Right hindlimb (tissue), 1 donor: ENCODE results near the gene TMEM11.

Experiments
- DNase-seq: peaks from one replicate; pipeline ENCODE4 v3.0.0-alpha.2; 2018

The TMEM11 gene

GRCh38 chr17:21152731-21153130, 61.2 kb downstream of the TMEM11 start:
- DNase-seq, result no peak

- no peak for DNase-seq
Measured at GRCh38 chr17:21149621-21150020, 64.3 kb downstream of the TMEM11 start.
